ENCODE results near the gene INAVA. TPM values are rescaled to one million over a fixed set of nuclear protein-coding genes. Genes with fewer than 3 reads are reported as not detected.

Gene INAVA
- total and polyA plus RNA-seq, 2 donors (not counting 1 experiment from before 2014, with no cell fraction given): 0.02 TPM; not detected in 1

DNA sequence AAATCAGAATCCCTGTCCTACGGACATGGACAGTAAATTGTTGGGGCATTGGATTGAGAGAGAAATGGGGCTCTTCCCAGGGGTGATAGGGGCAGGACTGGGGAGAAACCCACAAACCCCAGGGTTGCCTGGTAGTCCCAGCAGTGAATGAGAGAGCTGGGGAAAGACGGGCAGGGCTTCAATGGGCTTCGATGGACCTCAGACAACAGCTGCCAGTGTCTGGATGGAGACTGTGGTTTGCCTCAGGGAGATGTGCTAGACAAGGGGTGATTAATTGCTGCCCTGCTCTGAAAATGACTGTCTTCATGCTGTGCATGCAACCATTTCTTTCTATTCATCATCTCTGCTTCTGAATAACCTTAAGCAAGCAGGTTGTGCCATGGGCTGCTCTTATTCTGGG is 14.5 kb upstream of the INAVA start:
- Histone ChIP-seq H3K36me3 (ENCODE audit: control insufficient read depth, insufficient read depth, low read length) (no peaks in the 10 kb centered on the region), H3K4me1 (ENCODE audit: control insufficient read depth, extremely low read depth, insufficient read depth, low read length) (no peaks in the 10 kb centered on the region), H3K79me2 (ENCODE audit: control insufficient read depth, insufficient read depth, low read length) (no peaks in the 10 kb centered on the region), H2AFZ (ENCODE audit: low read length) (no peak overlapping the region), H3K4me3 (replicated peaks in 1 of 4; ENCODE audit: control extremely low read depth in 1 of 4, insufficient read depth in 1 of 4, low read depth in 3 of 4, low read length in 4 of 4) (no peak overlapping the region), H3K27me3 (ENCODE audit: control insufficient read depth, insufficient read depth, low read length) (peaks cover 12% of the 10 kb centered on the region), H3K27ac (ENCODE audit: insufficient read depth, low read length) (no peak overlapping the region), H3K9me3 (ENCODE audit: control insufficient read depth, insufficient read depth, low read depth, low read length) (no peaks in the 10 kb centered on the region), H3K9ac (ENCODE audit: insufficient read depth, low read length) (no peak overlapping the region), H3K4me2 (ENCODE audit: extremely low read depth, insufficient read depth, low read length) (no peak overlapping the region), H4K20me1 (ENCODE audit: control insufficient read depth, extremely low read depth, insufficient read depth, low read length) (no peaks in the 10 kb centered on the region)
- no peak for DNase-seq (ENCODE audit: low read depth in 2 of 2)
- no peak for TF ChIP-seq EZH2 (IDR thresholded peaks at IDR 0.05; ENCODE audit: low read length, missing control alignments)

DNA sequence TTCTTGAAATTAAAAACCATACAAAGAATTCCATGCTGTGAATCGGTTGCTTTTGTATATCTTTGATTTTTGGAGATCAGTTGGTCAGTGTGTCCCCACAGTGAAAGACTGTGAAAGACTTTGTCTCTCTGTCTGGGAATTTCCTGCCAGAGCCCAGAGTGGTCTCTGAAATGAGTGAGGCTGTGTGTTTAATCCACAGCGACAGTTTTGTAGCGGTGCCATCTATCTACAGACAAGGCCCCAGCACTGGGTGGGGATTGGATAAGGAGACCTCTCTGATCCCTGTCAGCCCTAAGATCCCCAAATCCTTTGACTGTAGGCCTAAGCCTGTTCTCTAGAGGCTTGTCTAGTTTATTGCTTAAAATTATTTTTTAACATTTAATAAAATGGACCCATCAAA is 11.6 kb upstream of the INAVA start:
- no peak overlapping the region for H3K9ac ChIP-seq (ENCODE audit: insufficient read depth, low read length)
- no peaks in the 10 kb centered on the region for H3K9me3 ChIP-seq (ENCODE audit: control insufficient read depth, insufficient read depth, low read depth, low read length)
- TF ChIP-seq CTCF (conservative IDR thresholded peaks at IDR 0.05 in 1 of 2, IDR thresholded peaks at IDR 0.05 in 1 of 2; ENCODE audit: low read depth in 1 of 2, low read length in 2 of 2) (no peak), EZH2 (IDR thresholded peaks at IDR 0.05; ENCODE audit: low read length, missing control alignments) (no peak)

DNA sequence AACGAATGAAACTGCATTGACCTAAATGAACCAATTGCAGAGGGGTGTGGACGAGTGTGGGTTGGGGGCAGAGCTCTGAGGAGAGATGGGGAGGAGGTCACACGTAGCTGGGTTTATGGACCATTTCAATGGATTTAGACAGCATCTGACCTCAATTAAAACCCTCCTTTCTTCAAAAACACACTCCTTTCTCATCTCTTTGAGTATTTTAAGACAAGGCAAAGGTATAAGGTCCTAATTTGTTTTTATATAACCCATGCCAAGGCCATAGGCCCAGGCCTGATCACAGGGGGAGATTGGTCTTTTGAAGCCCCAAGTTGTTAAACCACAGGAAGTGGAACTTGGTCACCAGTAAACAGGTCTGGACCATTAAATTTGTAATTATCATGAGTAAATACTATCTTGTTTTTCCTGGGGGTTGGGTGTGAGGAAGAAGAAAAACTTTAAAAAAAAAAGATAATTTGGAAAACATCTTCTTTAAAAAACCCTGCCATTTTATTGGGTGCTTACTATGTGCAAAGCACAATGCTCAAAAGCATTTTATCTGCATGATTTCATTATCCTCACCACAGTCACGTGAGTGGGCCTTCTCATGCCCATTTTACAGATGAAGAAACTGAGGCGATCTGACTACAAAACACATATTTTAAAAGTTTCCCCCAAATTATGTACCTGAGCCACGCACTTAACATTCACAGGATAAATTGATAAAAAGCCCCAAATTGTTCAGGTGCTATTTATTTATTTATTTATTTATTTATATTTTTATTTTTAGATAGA is 8.9 kb upstream of the INAVA start:
- no peak overlapping the region for H3K4me2 ChIP-seq (ENCODE audit: extremely low read depth, insufficient read depth, low read length)
- H3K9me3 ChIP-seq (ENCODE audit: control insufficient read depth, insufficient read depth, low read depth, low read length): no peaks in the 10 kb centered on the region
- peaks cover 3% of the 10 kb centered on the region for H3K27me3 ChIP-seq (ENCODE audit: control insufficient read depth, insufficient read depth, low read length)
- H3K9ac ChIP-seq (ENCODE audit: insufficient read depth, low read length): no peak overlapping the region
- no peaks in the 10 kb centered on the region for H3K4me1 ChIP-seq (ENCODE audit: control insufficient read depth, extremely low read depth, insufficient read depth, low read length)
- H2AFZ ChIP-seq (ENCODE audit: low read length): no peak overlapping the region
- H3K79me2 ChIP-seq (ENCODE audit: control insufficient read depth, insufficient read depth, low read length): no peaks in the 10 kb centered on the region
- no peak for TF ChIP-seq CTCF (conservative IDR thresholded peaks at IDR 0.05 in 1 of 2, IDR thresholded peaks at IDR 0.05 in 1 of 2; ENCODE audit: low read depth in 1 of 2, low read length in 2 of 2)
- TF ChIP-seq EZH2 (IDR thresholded peaks at IDR 0.05; ENCODE audit: low read length, missing control alignments): no peak
- no peak overlapping the region for H3K27ac ChIP-seq (ENCODE audit: insufficient read depth, low read length)
- H3K36me3 ChIP-seq (ENCODE audit: control insufficient read depth, insufficient read depth, low read length): no peaks in the 10 kb centered on the region
- DNase-seq (ENCODE audit: low read depth in 2 of 2): no peak
- no peaks in the 10 kb centered on the region for H4K20me1 ChIP-seq (ENCODE audit: control insufficient read depth, extremely low read depth, insufficient read depth, low read length)
- no peak overlapping the region for H3K4me3 ChIP-seq (replicated peaks in 1 of 4; ENCODE audit: control extremely low read depth in 1 of 4, insufficient read depth in 1 of 4, low read depth in 3 of 4, low read length in 4 of 4)

More for the DNA sequence above, 11.6 kb upstream of the INAVA start:
- Histone ChIP-seq H3K27me3 (ENCODE audit: control insufficient read depth, insufficient read depth, low read length) (peaks cover under 1% of the 10 kb centered on the region), H3K27ac (ENCODE audit: insufficient read depth, low read length) (no peak overlapping the region), H3K79me2 (ENCODE audit: control insufficient read depth, insufficient read depth, low read length) (no peaks in the 10 kb centered on the region), H3K4me2 (ENCODE audit: extremely low read depth, insufficient read depth, low read length) (no peak overlapping the region), H3K36me3 (ENCODE audit: control insufficient read depth, insufficient read depth, low read length) (no peaks in the 10 kb centered on the region), H4K20me1 (ENCODE audit: control insufficient read depth, extremely low read depth, insufficient read depth, low read length) (no peaks in the 10 kb centered on the region), H3K4me1 (ENCODE audit: control insufficient read depth, extremely low read depth, insufficient read depth, low read length) (no peaks in the 10 kb centered on the region), H2AFZ (ENCODE audit: low read length) (no peak overlapping the region), H3K4me3 (replicated peaks in 1 of 4; ENCODE audit: control extremely low read depth in 1 of 4, insufficient read depth in 1 of 4, low read depth in 3 of 4, low read length in 4 of 4) (no peak overlapping the region)
- DNase-seq (ENCODE audit: low read depth in 2 of 2): no peak
